ENCODE data around the gene NSMCE4A. TPM values are rescaled to one million over a fixed set of nuclear protein-coding genes. Genes with fewer than 3 reads are reported as not detected.

NSMCE4A gene
- total and polyA plus RNA-seq, 2 of the 8 experiments (the other 6 are each of a cell fraction or from before 2014, with no cell fraction given), result 48.6 to 66.0 TPM

GRCh38 chr10:121910673-121911420 lies 64.2 kb downstream of the NSMCE4A start:
- Histone ChIP-seq H3K36me3 (ENCODE audit: control insufficient read depth in 2 of 4, insufficient read depth in 4 of 4, low read length in 3 of 4) (peaks cover 0 to 42% (median 12%) of the 10 kb centered on the region in 4 experiments; a peak in 5 of 8 replicates), H3K56ac (replicated peaks; ENCODE audit: insufficient read length, low read depth, low read length) (no peak overlapping the region), H3K79me1 (ENCODE audit: low read depth, low read length) (no peaks in the 10 kb centered on the region; the same call in 1 of the 2 replicates), H4K91ac (replicated peaks; ENCODE audit: insufficient read length, low read length) (no peak overlapping the region), H2AFZ (ENCODE audit: low read length) (no peak overlapping the region), H4K8ac (ENCODE audit: extremely low read depth, insufficient read depth, low read length) (no peak overlapping the region), H3K27ac (ENCODE audit: low read depth, low read length) (no peak overlapping the region), H3K18ac (ENCODE audit: extremely low read depth, low read length) (no peak overlapping the region), H4K5ac (ENCODE audit: insufficient read length, low read depth, low read length) (no peak overlapping the region), H3K27me3 (replicated peaks in 1 of 4; ENCODE audit: control insufficient read depth in 3 of 4, extremely low read depth in 1 of 4, insufficient read depth in 3 of 4, low read length in 3 of 4) (no peaks in the 10 kb centered on the region), H2AK5ac (ENCODE audit: low read depth, low read length) (no peak overlapping the region), H3K4me1 (replicated peaks in 1 of 4; ENCODE audit: control insufficient read depth in 3 of 4, insufficient read depth in 4 of 4, low read length in 3 of 4) (no peaks in the 10 kb centered on the region), H2BK12ac (ENCODE audit: low read depth, low read length) (no peak overlapping the region), H2BK5ac (ENCODE audit: low read depth, low read length) (no peak overlapping the region), H3K4ac (replicated peaks; ENCODE audit: insufficient read length, low read depth, low read length) (no peak overlapping the region), H3K23me2 (ENCODE audit: low read depth, low read length) (no peaks in the 10 kb centered on the region), H3K9me3 (ENCODE audit: insufficient read depth in 2 of 2, low read depth in 1 of 2, low read length in 1 of 2) (no peaks in the 10 kb centered on the region; a peak in 1 of 4 replicates), H4K20me1 (replicated peaks in 1 of 2; ENCODE audit: control insufficient read depth in 1 of 2, insufficient read depth in 2 of 2, low read length in 2 of 2) (peaks cover 0 to 2% of the 10 kb centered on the region in 2 experiments), H3K79me2 (ENCODE audit: control insufficient read depth in 1 of 2, insufficient read depth in 2 of 2, low read length in 2 of 2) (peaks cover 0 to 6% of the 10 kb centered on the region in 2 experiments; a peak in 2 of 4 replicates), H3K4me2 (ENCODE audit: insufficient read depth in 1 of 2, low read depth in 2 of 2, low read length in 2 of 2) (no peak overlapping the region), H2BK120ac (replicated peaks; ENCODE audit: low read depth, low read length) (no peak overlapping the region), H3K9ac (replicated peaks in 1 of 4; ENCODE audit: extremely low read depth in 1 of 4, low read depth in 3 of 4, low read length in 3 of 4) (no peak overlapping the region), H3K23ac (ENCODE audit: insufficient read length) (no peak overlapping the region), H3K4me3 (ENCODE audit: extremely low read depth in 1 of 4, insufficient read depth in 2 of 4, low read depth in 3 of 4, low read length in 4 of 4) (no peak overlapping the region), H2BK20ac (ENCODE audit: low read length) (no peak overlapping the region), H3K14ac (ENCODE audit: insufficient read length) (no peak overlapping the region), H2BK15ac (ENCODE audit: low read length) (no peak overlapping the region)
- FAIRE-seq (no peak), DNase-seq (ENCODE audit: low read depth in 1 of 2, low spot score in 2 of 2) (no peak)
- TF ChIP-seq POU5F1 (IDR thresholded peaks at IDR 0.05; ENCODE audit: low read depth, low read length), result no peak
- TF ChIP-seq BACH1 (IDR thresholded peaks at IDR 0.05; ENCODE audit: low read length), result peak; percentile 76
- no peak for TF ChIP-seq CREB1 (IDR thresholded peaks at IDR 0.05)
- no peak for TF ChIP-seq SIRT6 (IDR thresholded peaks at IDR 0.05; ENCODE audit: low read length)
- ChIA-PET CTCF (ENCODE audit: partially characterized antibody) (interaction anchor here (0.8 kb wide), 2 partner anchors 61 to 87 kb away, joined by 3 to 5 read pairs; no protein-coding TSS in a partner anchor), POLR2A (ENCODE audit: partially characterized antibody) (interaction anchor here (0.6 kb wide), 1 partner anchor 597 kb away, joined by 6 read pairs; no protein-coding TSS in a partner anchor)
- WGBS, 2 experiments (ENCODE audit: extremely low coverage in 1 of 2, insufficient coverage in 1 of 2, insufficient read length in 1 of 2, insufficient replicate concordance in 2 of 2, low coverage in 1 of 2, low lambda C conversion rate in 2 of 2, missing lambda C conversion rate in 1 of 2), result 93% methylated on average over 5 of the region's 5 CpGs; no CpG with 5 or more reads in 1 of the 2 experiments

Measured in H1 (cell line).